ENCODE measurements around the gene APEH. TPM values are rescaled to one million over a fixed set of nuclear protein-coding genes. Genes with fewer than 3 reads are reported as not detected.
A peak's percentile ranks its signal among the peaks of the same experiment; 100 is the strongest.

APEH gene
- total and polyA plus RNA-seq, 2 of the 13 experiments (the other 11 are each of a cell fraction or from before 2014, with no cell fraction given): 116 to 130 TPM

GRCh38 chr3:49689046-49689907 lies 15.1 kb downstream of the APEH start, which contains the start of the genes MST1 and RNF123 (continued):
- TF ChIP-seq UBTF (CRISPR knock-in tag; IDR thresholded peaks at IDR 0.05) (peak; percentile 83), ZNF510 (CRISPR knock-in tag; IDR thresholded peaks at IDR 0.05; ENCODE audit: low read depth) (0 out of 2 replicates have a peak, but pooled peaks have one; percentile 67), SALL1 (CRISPR knock-in tag; IDR thresholded peaks at IDR 0.05) (peak; percentile 88), HNF1B (CRISPR knock-in tag; IDR thresholded peaks at IDR 0.05) (peak; percentile 55), ZNF276 (CRISPR knock-in tag; IDR thresholded peaks at IDR 0.05; ENCODE audit: low read depth) (0 out of 2 replicates have a peak, but pooled peaks have one; percentile 51), ATF2 (CRISPR knock-in tag; IDR thresholded peaks at IDR 0.05) (peak; percentile 52; the same call in 1 of the 2 replicates), TAF15 (IDR thresholded peaks at IDR 0.05; ENCODE audit: low read depth, low read length, poor library complexity, severe bottlenecking) (no peak), ZXDC (CRISPR knock-in tag; IDR thresholded peaks at IDR 0.05) (peak; percentile 68; the same call in 1 of the 2 replicates), ZNF788 (CRISPR knock-in tag; IDR thresholded peaks at IDR 0.05; ENCODE audit: borderline replicate concordance) (peak; percentile 85), ZNF619 (CRISPR knock-in tag; IDR thresholded peaks at IDR 0.05) (peak; percentile 71; the same call in 1 of the 2 replicates), PRDM10 (CRISPR knock-in tag; IDR thresholded peaks at IDR 0.05; ENCODE audit: low read depth) (peak; percentile 64; the same call in 1 of the 2 replicates)
